Hypothalamus (tissue), 51 donors: ENCODE measurements around the gene SSC4D.
"Not testable (repeated sequence)": the region's sequence is repeated elsewhere in the genome, so short reads cannot be mapped to it uniquely, and the experiment has no call there.

ENCODE experiments used
- DNase-seq, 51 donors: peaks; one replicate each; lab custom pipeline; 2025; lab: John Stamatoyannopoulos, UW

The SSC4D gene

GRCh38 chr7:76390092-76390491 is 19.4 kb downstream of the SSC4D start:
- no peak for DNase-seq

- DNase-seq = not testable (repeated sequence)
Measured at GRCh38 chr7:76387789-76388188, 21.7 kb downstream of the SSC4D start.

GRCh38 chr7:76386691-76387260 is 22.7 kb downstream of the SSC4D start:
- DNase-seq = no peak

- DNase-seq = no peak
Measured at GRCh38 chr7:76383089-76383944, 26.2 kb downstream of the SSC4D start.

- DNase-seq = no peak
Measured at GRCh38 chr7:76381814-76382213, 27.7 kb downstream of the SSC4D start.

- DNase-seq = no peak
Measured at GRCh38 chr7:76380623-76380966, 28.9 kb downstream of the SSC4D start.

- peak in 1 of 51 donors; percentile 7 for DNase-seq
Measured at GRCh38 chr7:76377186-76377918, 32.1 kb downstream of the SSC4D start.

- no peak for DNase-seq
Measured at GRCh38 chr7:76375251-76375650, 34.2 kb downstream of the SSC4D start.

GRCh38 chr7:76372984-76373833 is 36.3 kb downstream of the SSC4D start:
- DNase-seq = peak in 1 of 51 donors; percentile 15

GRCh38 chr7:76371396-76371795 is 38.1 kb downstream of the SSC4D start:
- no peak for DNase-seq

GRCh38 chr7:76369018-76369417 is 40.5 kb downstream of the SSC4D start:
- no peak for DNase-seq

- no peak for DNase-seq
Measured at GRCh38 chr7:76368190-76368589, 41.3 kb downstream of the SSC4D start.

- peak in 2 of 51 donors; percentile 14 to 50 for DNase-seq
Measured at GRCh38 chr7:76364198-76364584, 45.3 kb downstream of the SSC4D start.

- not testable (repeated sequence) for DNase-seq
Measured at GRCh38 chr7:76363754-76364153, 45.7 kb downstream of the SSC4D start.

- DNase-seq = no peak
Measured at GRCh38 chr7:76359978-76360638, 49.4 kb downstream of the SSC4D start.

- peak; percentile 79 to 100 (median 98) for DNase-seq
Measured at GRCh38 chr7:76359111-76359977, 50.2 kb downstream of the SSC4D start.

GRCh38 chr7:76358481-76359110 is 50.9 kb downstream of the SSC4D start, which contains the start of gene YWHAG:
Gene YWHAG, minus strand, starts transcription at chr7:76358991. Its CDS starts 183 bp downstream, at chr7:76358808.
- peak in 48 of 51 donors; percentile 62 to 100 (median 96) for DNase-seq

- peak in 50 of 51 donors; percentile 12 to 77 (median 56) for DNase-seq
Measured at GRCh38 chr7:76358011-76358480, 51.5 kb downstream of the SSC4D start.
